ENCODE results near the gene TNFRSF13B.
"Not testable (repeated sequence)": the region's sequence is repeated elsewhere in the genome, so short reads cannot be mapped to it uniquely, and the experiment has no call there.

The TNFRSF13B gene

DNA sequence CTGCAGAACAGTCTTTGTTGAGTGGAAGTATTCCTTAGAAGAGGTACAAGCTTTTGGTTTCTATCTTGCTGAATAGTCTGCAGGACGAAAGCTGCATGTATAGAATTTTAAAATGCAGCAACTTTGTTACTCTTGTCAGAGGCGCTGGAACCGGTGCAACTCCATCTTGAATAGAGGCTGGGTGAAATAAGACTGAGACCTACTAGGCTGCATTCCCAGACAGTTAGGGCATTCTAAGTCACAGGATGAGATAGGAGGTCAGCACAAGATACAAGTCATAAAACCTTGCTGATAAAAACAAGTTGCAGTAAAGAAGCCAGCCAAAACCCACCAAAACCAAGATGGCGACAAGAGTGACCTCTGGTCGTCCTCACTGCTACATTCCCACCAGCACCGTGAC lies 50.5 kb downstream of the TNFRSF13B start:
- H3K36me3 ChIP-seq (replicated peaks); H3K4me3 ChIP-seq; H3K4me1 ChIP-seq; H3K27me3 ChIP-seq (ENCODE audit: low read depth); H3K9me3 ChIP-seq; in situ Hi-C loops (cut with MboI; ENCODE audit: low sequenced_read_pairs): not testable (repeated sequence)
- DNase-seq (ENCODE audit: low spot score in 2 of 2): peak in 1 of 2 experiments; percentile 1

DNA sequence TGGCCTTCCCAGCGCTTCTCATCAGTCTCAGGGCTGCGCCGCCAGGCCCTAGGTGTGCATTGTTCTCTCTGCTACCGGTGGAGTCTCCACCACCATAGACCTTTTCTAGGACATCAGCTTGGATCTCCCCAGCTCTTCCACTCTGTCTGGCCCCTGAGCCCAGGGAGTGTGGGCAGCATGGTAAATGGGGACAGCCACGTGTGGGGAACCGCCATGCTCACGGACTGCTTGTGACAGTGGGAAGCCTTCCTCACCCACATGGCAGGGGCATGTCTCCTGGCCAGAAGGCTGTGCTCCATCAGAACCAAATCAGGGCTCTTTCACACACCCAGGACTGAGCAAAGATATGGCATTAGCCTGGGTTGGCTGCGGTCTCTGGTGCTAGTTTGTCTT lies 51.3 kb downstream of the TNFRSF13B start:
- in situ Hi-C loops (cut with MboI; ENCODE audit: low sequenced_read_pairs): no loop called here
- no peaks in the 10 kb centered on the region for H3K27me3 ChIP-seq (ENCODE audit: low read depth)
- no peak for DNase-seq (ENCODE audit: low spot score in 2 of 2)
- no peaks in the 10 kb centered on the region for H3K36me3 ChIP-seq (replicated peaks)
- H3K4me3 ChIP-seq: no peak overlapping the region
- H3K9me3 ChIP-seq: no peaks in the 10 kb centered on the region
- H3K4me1 ChIP-seq: no peaks in the 10 kb centered on the region

DNA sequence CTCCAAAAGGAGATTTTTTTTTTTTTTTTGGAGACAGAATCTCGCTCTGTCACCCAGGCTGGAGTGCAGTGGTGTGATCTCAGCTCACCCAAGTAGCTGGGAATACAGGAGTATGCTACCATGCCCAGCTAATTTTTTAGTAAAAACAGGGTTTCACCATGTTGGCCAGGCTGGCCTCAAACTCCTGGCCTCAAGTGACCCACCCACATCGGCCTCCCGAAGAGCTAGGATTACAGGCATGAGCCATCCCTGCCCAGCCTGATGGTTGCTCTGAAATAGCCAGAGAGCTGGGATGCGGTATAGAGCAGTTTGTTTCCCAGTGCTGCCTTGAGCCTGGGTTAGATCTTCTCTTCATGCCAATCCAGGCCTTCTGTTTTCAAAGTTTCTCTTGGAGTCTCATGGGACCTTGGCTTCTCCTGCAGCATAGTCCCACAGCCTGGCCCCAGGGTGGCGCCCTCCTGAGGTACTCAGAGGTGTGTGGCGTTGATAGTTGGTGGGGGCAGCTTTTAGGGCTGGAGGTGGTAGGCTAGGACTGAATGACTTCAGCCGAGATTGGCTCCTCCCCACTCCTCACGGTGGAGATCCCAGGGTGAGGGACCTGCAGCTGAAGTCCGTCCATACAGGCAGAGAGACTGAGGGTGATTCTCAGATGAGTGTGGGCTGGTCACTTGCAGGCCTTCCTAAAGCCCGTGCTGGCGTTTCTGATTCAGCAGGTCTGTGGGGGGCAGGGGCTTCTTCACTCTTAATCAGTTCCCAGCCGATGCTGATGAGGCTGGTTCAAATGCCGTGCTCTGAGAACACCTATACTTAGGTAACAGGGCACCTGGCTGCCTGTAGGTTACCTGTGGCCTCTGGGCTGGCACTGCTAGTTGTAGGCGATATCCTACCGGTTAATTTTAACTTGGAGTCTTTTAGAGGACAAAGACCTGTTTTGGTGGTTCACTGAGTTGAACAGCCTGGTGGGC lies 52.0 kb downstream of the TNFRSF13B start:
- no peak for DNase-seq (ENCODE audit: low spot score in 2 of 2)
- H3K9me3 ChIP-seq: no peaks in the 10 kb centered on the region
- no peaks in the 10 kb centered on the region for H3K36me3 ChIP-seq (replicated peaks)
- in situ Hi-C loops (cut with MboI; ENCODE audit: low sequenced_read_pairs): no loop called here
- no peak overlapping the region for H3K4me3 ChIP-seq
- no peaks in the 10 kb centered on the region for H3K4me1 ChIP-seq
- no peaks in the 10 kb centered on the region for H3K27me3 ChIP-seq (ENCODE audit: low read depth)

DNA sequence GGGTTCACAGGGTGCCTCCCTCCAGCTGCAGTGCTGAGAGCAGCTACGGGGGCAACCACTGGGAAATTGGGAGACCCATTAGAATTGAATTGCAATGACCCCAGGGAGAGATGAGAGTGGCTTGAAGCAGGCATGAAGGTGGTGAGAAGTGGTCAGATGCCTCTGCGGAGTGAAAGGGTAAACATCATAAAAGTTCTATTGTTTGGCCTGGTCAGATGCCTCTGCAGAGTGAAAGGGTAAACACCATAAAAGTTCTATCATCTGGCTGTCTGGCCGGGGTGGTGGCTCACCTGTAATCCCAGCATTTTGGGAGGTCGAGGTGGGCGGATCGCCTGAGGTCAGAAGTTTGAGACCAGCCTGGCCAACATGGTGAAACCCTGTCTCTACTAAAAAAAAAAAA lies 53.5 kb downstream of the TNFRSF13B start:
- H3K36me3 ChIP-seq (replicated peaks): no peaks in the 10 kb centered on the region
- H3K4me3 ChIP-seq: no peak overlapping the region
- H3K27me3 ChIP-seq (ENCODE audit: low read depth): no peaks in the 10 kb centered on the region
- in situ Hi-C loops (cut with MboI; ENCODE audit: low sequenced_read_pairs): no loop called here
- H3K4me1 ChIP-seq: no peaks in the 10 kb centered on the region
- DNase-seq (ENCODE audit: low spot score in 2 of 2): no peak
- no peaks in the 10 kb centered on the region for H3K9me3 ChIP-seq

DNA sequence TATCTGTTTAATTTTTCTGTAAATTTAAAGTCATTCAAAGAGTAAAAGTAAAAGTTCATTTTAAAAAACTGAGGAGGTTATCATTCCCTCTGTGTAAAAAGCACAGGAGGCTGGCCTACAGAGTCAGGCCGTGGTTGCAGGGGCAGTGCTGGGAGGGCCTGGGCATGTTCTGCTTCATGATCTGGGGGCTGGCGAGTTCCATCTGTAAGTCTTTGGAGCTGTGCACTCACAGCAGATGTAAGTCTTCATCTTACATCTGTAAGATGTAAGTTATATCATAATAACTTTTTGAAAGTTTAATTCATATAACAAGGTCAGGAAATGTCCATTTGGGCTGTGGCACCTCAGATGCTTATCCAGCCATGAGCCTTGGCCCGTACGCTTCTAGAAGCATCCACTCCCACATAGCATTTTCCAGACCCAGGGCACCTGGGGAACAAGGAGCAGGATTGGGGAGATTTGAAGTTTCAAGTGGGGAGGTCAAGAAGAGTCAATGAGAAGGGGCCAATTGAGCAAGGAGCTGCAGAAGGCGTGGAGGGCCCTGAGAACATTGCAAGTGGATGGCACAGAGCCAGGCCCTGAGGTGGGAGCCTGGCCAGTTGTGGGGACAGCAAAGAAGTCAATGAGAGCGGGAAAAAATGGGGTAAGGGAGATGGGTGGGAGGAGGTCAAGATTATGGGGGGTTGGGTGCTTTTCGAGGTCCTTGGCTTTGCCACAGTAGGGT lies 54.1 kb downstream of the TNFRSF13B start:
- Histone ChIP-seq H3K4me1 (no peaks in the 10 kb centered on the region), H3K4me3 (no peak overlapping the region), H3K27me3 (ENCODE audit: low read depth) (no peaks in the 10 kb centered on the region), H3K9me3 (no peaks in the 10 kb centered on the region), H3K36me3 (replicated peaks) (no peaks in the 10 kb centered on the region)
- DNase-seq (ENCODE audit: low spot score in 2 of 2): no peak
- in situ Hi-C loops (cut with MboI; ENCODE audit: low sequenced_read_pairs): no loop called here

DNA sequence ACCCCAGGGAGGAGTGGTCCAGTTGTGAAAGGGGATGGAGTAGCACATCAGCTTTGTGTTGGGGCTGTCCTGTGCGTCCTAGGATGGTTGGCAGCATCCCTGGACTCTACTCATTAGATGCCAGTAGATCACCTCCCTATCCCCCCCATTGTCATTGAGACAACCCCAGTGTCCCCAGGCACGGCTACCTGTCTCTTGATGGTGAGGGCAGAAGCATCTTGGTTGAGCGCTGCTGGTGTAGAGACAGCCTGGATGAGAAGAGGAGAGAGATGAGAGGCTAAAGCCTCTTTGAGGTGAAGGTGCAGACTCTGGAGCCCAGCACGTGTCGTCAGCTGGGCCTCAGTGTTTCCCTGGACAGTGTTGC lies 55.4 kb downstream of the TNFRSF13B start:
- Histone ChIP-seq H3K9me3 (no peaks in the 10 kb centered on the region), H3K4me1 (no peaks in the 10 kb centered on the region), H3K36me3 (replicated peaks) (no peaks in the 10 kb centered on the region), H3K4me3 (no peak overlapping the region), H3K27me3 (ENCODE audit: low read depth) (no peaks in the 10 kb centered on the region)
- in situ Hi-C loops (cut with MboI; ENCODE audit: low sequenced_read_pairs): no loop called here
- no peak for DNase-seq (ENCODE audit: low spot score in 2 of 2)

DNA sequence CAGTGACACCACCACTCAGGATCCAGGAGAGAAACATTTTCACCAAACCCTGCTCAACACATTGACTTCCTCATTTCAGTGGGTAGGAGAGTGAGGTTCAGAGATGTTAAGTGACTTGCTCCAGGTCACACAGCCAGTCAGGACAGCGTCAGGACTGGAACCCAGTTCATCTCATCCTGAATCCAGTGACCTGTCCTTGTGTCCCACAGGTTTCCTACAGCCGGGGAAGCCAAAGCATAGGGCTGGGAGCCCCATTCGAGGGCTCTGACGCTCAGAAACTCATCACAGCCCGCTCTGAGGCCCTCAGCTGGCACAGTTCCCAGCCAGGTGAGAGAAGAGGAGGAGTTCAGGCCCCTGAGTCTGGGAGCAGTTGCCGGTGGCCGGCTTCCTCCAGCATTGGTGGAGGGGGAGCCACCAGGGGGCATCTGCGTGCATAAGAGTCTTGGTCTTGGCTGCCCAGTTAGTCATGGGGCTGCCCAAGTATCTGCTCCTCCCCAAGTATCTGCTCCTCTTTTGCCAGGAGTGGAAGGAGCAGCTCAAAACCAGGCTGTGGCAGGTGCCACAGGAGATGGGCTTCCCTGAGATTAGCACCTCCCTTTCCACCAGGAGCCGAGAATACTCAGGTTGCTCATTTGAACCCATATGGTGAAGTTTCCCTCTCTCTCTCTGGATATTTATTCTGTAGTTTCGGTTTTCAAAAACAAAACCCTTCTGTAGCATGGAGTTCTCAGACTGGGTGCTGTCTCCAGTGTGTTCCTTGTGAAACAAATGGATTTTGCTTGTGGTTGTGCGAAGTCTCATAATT lies 56.0 kb downstream of the TNFRSF13B start:
- Histone ChIP-seq H3K4me3 (no peak overlapping the region), H3K9me3 (no peaks in the 10 kb centered on the region), H3K4me1 (no peaks in the 10 kb centered on the region), H3K36me3 (replicated peaks) (no peaks in the 10 kb centered on the region), H3K27me3 (ENCODE audit: low read depth) (no peaks in the 10 kb centered on the region)
- peak in 1 of 2 experiments; percentile 64 for DNase-seq (ENCODE audit: low spot score in 2 of 2)
- in situ Hi-C loops (cut with MboI; ENCODE audit: low sequenced_read_pairs): no loop called here

DNA sequence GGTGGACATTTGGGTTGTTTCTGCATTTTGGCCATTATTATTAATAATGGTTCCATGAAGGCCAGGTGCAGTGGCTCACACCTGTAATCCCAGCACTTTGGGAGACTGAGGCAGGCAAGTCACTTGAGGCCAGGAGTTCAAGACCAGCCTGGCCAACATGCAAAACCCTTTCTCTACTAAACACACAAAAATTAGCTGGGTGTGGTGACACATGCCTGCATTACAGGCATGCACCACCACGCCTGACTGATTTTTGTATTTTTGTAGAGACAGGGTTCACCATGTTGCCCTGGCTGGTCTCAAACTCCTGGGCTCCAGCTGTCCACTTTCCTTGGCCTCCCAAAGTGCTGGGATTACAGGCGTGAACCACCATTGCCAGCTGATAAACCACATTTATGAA lies 58.5 kb downstream of the TNFRSF13B start:
- no peaks in the 10 kb centered on the region for H3K4me1 ChIP-seq
- H3K27me3 ChIP-seq (ENCODE audit: low read depth): no peaks in the 10 kb centered on the region
- in situ Hi-C loops (cut with MboI; ENCODE audit: low sequenced_read_pairs): no loop called here

DNA sequence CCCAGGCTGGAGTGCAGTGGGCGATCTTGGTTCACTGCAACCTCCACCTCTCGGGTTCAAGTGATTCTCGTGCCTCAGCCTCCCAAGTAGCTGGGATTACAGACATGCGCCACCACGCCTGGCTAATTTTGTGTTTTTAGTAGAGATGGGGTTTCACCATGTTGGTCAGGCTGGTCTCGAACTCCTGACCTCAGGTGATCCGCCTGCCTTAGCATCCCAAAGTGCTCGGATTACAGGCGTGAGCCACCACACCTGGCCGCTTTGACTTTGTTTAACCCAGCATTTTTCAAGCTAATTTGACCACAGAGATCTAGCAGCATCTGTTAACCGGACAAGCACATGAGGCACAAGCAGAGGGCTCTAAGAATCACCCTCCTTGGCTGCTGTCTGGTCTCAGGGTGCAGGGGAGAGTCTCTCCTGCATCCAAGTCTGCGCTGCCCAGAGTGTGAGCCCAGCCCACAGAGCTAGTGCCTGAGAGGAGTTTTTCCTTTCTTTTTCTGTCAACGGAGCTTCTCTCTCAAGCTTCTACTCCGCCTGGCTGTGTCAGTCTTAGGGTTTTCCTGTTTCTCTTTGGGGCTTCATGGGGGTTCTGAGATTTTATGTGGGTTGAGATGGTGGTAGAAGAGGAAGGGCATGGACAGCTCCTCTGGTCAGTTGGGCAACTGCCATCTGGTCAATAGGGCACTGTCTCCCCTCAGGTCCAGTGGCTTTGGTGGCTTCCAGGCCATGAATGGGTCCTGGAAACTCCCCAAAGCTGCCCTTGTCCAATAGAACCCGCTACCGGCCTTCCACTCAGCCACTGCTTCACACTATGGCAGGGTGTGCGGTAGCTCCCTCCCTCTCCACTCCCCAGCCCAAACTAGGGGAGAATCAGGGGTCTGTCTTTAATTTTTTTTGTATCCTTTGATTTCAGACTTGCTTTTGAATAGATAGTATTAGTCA lies 59.6 kb downstream of the TNFRSF13B start:
- no peak for DNase-seq (ENCODE audit: low spot score in 2 of 2)
- H3K27me3 ChIP-seq (ENCODE audit: low read depth): no peaks in the 10 kb centered on the region
- no peak overlapping the region for H3K4me3 ChIP-seq
- H3K9me3 ChIP-seq: no peaks in the 10 kb centered on the region
- no peaks in the 10 kb centered on the region for H3K4me1 ChIP-seq
- H3K36me3 ChIP-seq (replicated peaks): no peaks in the 10 kb centered on the region
- in situ Hi-C loops (cut with MboI; ENCODE audit: low sequenced_read_pairs): no loop called here

More for the DNA sequence above, 58.5 kb downstream of the TNFRSF13B start:
- Histone ChIP-seq H3K9me3 (no peaks in the 10 kb centered on the region), H3K4me3 (no peak overlapping the region), H3K36me3 (replicated peaks) (no peaks in the 10 kb centered on the region)
- DNase-seq (ENCODE audit: low spot score in 2 of 2): no peak

DNA sequence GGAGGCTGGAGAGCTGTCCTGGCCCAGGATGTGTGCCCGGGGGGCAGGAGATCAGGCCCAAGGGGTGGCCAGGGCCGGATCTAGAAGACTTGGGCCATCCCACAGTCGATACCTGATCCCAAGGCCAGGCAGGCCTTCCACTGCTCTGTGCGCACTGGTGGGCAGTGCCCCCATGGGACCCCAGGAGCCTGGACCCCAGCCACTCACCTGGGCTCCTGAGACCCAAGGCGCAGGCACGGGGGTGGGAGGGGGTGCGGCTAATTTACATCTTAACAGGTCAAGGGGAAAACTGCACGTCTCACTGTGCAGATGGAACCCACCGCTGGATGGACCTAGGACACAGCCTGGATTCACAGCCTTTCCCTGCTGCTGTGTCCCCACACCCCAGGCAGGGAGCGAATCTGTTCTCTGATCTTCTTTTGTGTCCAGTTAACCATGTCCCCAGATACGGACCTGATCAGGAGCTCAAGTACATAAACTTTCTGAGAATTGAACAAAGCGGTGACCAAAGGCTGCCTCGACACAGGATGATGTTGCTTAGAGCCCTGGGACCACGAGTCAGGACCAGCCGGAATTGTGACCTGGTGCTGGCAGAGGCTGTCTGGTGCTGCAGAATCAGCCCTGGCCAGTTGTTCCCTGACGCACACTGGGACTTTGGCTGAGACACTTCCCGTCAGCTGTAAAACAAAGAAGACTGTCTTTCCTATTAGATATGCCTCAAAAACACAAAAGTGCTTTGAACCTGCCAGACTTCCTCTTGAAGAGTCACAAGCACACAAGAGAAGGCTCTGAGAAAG lies 60.6 kb downstream of the TNFRSF13B start:
- Histone ChIP-seq H3K27me3 (ENCODE audit: low read depth) (no peaks in the 10 kb centered on the region), H3K4me1 (no peaks in the 10 kb centered on the region), H3K4me3 (no peak overlapping the region), H3K9me3 (no peaks in the 10 kb centered on the region), H3K36me3 (replicated peaks) (no peaks in the 10 kb centered on the region)
- DNase-seq (ENCODE audit: low spot score in 2 of 2): no peak
- in situ Hi-C loops (cut with MboI; ENCODE audit: low sequenced_read_pairs): no loop called here

DNA sequence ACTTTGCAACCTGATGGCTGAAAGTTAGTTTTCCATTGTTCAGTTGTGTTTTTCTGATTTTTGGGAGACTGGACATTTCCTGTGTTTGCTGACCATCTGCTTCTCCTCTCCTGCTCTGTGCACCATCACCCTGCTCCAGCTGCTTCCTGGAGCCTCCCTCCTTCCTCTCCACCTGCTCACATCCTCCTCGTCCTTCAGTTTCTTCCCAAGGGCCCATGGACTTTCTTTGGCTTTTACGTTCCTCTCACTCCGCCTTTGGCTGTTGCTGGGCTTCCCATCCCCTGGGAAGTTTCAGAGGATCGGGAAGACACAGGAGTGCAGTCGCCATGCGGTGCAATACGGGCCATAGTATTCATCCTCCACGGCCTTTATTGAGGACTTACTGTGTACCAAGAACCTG lies 61.6 kb downstream of the TNFRSF13B start:
- no peak overlapping the region for H3K4me3 ChIP-seq
- DNase-seq (ENCODE audit: low spot score in 2 of 2): no peak
- no peaks in the 10 kb centered on the region for H3K9me3 ChIP-seq
- in situ Hi-C loops (cut with MboI; ENCODE audit: low sequenced_read_pairs): no loop called here
- no peaks in the 10 kb centered on the region for H3K27me3 ChIP-seq (ENCODE audit: low read depth)
- no peaks in the 10 kb centered on the region for H3K36me3 ChIP-seq (replicated peaks)
- H3K4me1 ChIP-seq: no peaks in the 10 kb centered on the region

DNA sequence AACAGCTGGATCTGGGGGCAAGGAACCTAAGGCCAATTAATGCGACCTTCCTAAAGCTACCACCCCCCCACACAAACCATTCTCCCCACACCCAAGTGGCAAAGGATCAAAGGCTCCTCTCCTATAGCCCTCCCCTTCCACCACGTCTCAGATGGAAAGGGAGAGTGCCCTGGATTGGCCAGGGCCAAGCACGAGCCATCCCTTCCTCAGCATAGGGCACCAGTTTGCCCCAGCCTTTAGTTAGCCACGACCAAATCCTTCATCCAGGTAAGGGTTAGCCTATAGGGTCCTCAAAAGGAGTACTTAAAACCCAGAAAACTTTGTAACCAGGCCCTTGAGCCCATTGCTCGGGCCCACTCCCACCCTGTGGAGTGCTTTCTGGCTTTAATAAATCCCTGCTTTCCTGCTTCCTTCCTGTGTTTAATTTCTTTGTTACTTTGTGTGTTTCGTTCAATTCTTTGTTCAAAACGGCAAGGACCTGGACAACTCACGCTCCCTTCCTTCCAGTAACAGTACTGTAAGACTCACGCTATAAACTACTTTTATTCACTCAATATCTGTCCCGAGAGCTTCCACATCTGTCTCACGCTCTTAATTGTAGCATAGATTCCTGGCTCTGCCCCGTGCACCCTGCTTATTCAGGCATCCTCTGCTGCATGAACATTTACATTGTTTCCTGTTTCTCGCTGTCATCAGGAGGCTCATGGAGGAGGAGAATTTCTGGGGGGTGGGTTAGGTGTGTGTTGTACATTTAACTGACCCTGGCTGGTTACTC lies 62.3 kb downstream of the TNFRSF13B start:
- no peak for DNase-seq (ENCODE audit: low spot score in 2 of 2)
- H3K4me1 ChIP-seq: no peaks in the 10 kb centered on the region
- no peak overlapping the region for H3K4me3 ChIP-seq
- no peaks in the 10 kb centered on the region for H3K27me3 ChIP-seq (ENCODE audit: low read depth)
- H3K36me3 ChIP-seq (replicated peaks): no peaks in the 10 kb centered on the region
- no peaks in the 10 kb centered on the region for H3K9me3 ChIP-seq
- in situ Hi-C loops (cut with MboI; ENCODE audit: low sequenced_read_pairs): no loop called here

Data from HAP-1 (cell line).